ENCODE results near the gene MICAL2. TPM values are rescaled to one million over a fixed set of nuclear protein-coding genes. Genes with fewer than 3 reads are reported as not detected.

Gene MICAL2
- total and polyA plus RNA-seq, 10 of the 15 experiments (the other 5 are each of a cell fraction or from before 2014, with no cell fraction given), result 0.90 to 5.6 (median 2.4) TPM

GRCh38 chr11:12196872-12197271, 86.5 kb downstream of the MICAL2 start (continued):
- no peak for TF ChIP-seq NKRF (conservative IDR thresholded peaks at IDR 0.05)
- no peak for TF ChIP-seq TAF1 (IDR thresholded peaks at IDR 0.05; ENCODE audit: borderline replicate concordance, low read depth, low read length)
- TF ChIP-seq, protein P1, sequence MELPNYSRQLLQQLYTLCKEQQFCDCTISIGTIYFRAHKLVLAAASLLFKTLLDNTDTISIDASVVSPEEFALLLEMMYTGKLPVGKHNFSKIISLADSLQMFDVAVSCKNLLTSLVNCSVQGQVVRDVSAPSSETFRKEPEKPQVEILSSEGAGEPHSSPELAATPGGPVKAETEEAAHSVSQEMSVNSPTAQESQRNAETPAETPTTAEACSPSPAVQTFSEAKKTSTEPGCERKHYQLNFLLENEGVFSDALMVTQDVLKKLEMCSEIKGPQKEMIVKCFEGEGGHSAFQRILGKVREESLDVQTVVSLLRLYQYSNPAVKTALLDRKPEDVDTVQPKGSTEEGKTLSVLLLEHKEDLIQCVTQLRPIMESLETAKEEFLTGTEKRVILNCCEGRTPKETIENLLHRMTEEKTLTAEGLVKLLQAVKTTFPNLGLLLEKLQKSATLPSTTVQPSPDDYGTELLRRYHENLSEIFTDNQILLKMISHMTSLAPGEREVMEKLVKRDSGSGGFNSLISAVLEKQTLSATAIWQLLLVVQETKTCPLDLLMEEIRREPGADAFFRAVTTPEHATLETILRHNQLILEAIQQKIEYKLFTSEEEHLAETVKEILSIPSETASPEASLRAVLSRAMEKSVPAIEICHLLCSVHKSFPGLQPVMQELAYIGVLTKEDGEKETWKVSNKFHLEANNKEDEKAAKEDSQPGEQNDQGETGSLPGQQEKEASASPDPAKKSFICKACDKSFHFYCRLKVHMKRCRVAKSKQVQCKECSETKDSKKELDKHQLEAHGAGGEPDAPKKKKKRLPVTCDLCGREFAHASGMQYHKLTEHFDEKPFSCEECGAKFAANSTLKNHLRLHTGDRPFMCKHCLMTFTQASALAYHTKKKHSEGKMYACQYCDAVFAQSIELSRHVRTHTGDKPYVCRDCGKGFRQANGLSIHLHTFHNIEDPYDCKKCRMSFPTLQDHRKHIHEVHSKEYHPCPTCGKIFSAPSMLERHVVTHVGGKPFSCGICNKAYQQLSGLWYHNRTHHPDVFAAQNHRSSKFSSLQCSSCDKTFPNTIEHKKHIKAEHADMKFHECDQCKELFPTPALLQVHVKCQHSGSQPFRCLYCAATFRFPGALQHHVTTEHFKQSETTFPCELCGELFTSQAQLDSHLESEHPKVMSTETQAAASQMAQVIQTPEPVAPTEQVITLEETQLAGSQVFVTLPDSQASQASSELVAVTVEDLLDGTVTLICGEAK (IDR thresholded peaks at IDR 0.05; ENCODE audit: borderline replicate concordance), result no peak
- TF ChIP-seq EED (IDR thresholded peaks at IDR 0.05; ENCODE audit: low read depth), result no peak
- no peak for TF ChIP-seq ZBED1 (IDR thresholded peaks at IDR 0.05; ENCODE audit: borderline replicate concordance)
- TF ChIP-seq HDAC2 (IDR thresholded peaks at IDR 0.05), result no peak
- TF ChIP-seq RFX5 (IDR thresholded peaks at IDR 0.05; ENCODE audit: low read depth, low read length), result no peak
- TF ChIP-seq CBX3 (IDR thresholded peaks at IDR 0.05; ENCODE audit: borderline replicate concordance, low read depth), result no peak
- TF ChIP-seq TCF12 (IDR thresholded peaks at IDR 0.05; ENCODE audit: low read depth, low read length), result no peak
